Measurements from ENCODE around the gene SETD4.

SETD4 gene

DNA sequence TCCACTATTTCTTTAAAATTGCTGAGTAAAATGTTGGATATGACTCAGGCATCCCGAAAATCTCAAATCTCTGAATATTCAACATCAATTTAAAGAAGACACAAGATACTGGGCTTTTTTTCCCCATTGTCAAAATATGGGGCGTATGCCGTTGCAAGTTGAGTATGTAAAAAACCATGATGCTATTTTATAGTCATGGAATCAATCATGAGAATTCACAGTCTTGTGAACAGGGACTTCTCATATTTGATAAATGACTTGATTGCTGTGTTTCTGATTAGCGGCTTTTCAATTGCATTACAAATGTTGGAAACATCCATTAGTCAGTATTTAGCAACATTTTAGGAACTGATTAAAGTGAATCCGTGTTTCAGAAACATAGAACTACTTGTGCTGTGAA is 45.3 kb downstream of the SETD4 start:
- no peak for DNase-seq
- intact Hi-C loops (cut with DNase I; ENCODE audit: low total_unique reads) = no loop called here
- no peak overlapping the region for H3K4me3 ChIP-seq
- H3K36me3 ChIP-seq = no peaks in the 10 kb centered on the region
- no peaks in the 10 kb centered on the region for H3K9me3 ChIP-seq
- H3K27ac ChIP-seq = no peak overlapping the region
- no peaks in the 10 kb centered on the region for H3K4me1 ChIP-seq
- TF ChIP-seq, protein P1, sequence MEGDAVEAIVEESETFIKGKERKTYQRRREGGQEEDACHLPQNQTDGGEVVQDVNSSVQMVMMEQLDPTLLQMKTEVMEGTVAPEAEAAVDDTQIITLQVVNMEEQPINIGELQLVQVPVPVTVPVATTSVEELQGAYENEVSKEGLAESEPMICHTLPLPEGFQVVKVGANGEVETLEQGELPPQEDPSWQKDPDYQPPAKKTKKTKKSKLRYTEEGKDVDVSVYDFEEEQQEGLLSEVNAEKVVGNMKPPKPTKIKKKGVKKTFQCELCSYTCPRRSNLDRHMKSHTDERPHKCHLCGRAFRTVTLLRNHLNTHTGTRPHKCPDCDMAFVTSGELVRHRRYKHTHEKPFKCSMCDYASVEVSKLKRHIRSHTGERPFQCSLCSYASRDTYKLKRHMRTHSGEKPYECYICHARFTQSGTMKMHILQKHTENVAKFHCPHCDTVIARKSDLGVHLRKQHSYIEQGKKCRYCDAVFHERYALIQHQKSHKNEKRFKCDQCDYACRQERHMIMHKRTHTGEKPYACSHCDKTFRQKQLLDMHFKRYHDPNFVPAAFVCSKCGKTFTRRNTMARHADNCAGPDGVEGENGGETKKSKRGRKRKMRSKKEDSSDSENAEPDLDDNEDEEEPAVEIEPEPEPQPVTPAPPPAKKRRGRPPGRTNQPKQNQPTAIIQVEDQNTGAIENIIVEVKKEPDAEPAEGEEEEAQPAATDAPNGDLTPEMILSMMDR (IDR thresholded peaks at IDR 0.05) = no peak
- H3K27me3 ChIP-seq = peaks cover 0 to 7% of the 10 kb centered on the region in 2 donors

DNA sequence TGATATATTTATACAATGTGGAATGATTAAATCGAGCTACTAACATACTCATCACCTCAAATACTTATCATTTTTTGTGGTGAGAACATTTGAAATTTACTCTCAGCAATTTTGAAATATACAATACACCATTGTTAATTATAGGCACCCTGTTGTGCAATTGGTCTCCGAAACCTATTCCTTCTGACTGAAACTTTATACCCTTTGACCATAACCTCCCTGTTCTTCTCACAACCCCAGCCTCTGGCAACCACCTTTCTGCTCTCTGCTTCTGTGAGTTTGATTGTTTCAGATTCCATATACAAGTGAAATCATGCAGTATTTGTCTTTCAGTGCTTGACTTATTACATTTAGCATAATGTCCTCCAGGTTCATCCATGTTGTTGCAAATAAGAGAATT is 49.5 kb downstream of the SETD4 start:
- Histone ChIP-seq H3K4me1 (no peaks in the 10 kb centered on the region), H3K27me3 (no peaks in the 10 kb centered on the region), H3K36me3 (no peaks in the 10 kb centered on the region), H3K27ac (no peak overlapping the region), H3K4me3 (no peak overlapping the region), H3K9me3 (no peaks in the 10 kb centered on the region)
- intact Hi-C loops (cut with DNase I; ENCODE audit: low total_unique reads) = no loop called here
- TF ChIP-seq, protein P1 (IDR thresholded peaks at IDR 0.05) = no peak
- DNase-seq = no peak

DNA sequence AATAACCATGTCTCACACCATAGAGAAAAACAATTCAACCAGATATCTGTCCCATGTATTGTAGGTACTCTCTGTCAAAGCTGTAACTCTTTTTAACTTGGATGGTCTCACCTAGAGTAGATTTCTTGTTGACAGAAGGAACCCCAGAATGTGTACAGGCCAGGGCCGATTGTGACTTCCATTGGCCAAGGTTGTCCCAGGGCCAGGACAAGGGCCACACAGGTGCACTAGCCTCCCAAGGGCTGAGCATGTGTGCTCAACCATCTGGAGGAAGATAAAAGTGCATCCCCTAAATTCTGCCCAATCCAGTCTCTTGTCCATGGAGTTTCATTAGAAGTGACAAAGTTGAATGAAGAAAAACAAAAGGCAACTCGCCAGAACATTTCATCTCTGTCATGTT is 51.8 kb downstream of the SETD4 start:
- DNase-seq = no peak
- H3K27ac ChIP-seq = no peak overlapping the region
- H3K36me3 ChIP-seq = no peaks in the 10 kb centered on the region
- no peaks in the 10 kb centered on the region for H3K9me3 ChIP-seq
- no peak overlapping the region for H3K4me3 ChIP-seq
- H3K4me1 ChIP-seq = no peaks in the 10 kb centered on the region
- intact Hi-C loops (cut with DNase I; ENCODE audit: low total_unique reads) = no loop called here
- H3K27me3 ChIP-seq = peaks cover 0 to 3% of the 10 kb centered on the region in 2 donors
- TF ChIP-seq, protein P1 (IDR thresholded peaks at IDR 0.05) = no peak

DNA sequence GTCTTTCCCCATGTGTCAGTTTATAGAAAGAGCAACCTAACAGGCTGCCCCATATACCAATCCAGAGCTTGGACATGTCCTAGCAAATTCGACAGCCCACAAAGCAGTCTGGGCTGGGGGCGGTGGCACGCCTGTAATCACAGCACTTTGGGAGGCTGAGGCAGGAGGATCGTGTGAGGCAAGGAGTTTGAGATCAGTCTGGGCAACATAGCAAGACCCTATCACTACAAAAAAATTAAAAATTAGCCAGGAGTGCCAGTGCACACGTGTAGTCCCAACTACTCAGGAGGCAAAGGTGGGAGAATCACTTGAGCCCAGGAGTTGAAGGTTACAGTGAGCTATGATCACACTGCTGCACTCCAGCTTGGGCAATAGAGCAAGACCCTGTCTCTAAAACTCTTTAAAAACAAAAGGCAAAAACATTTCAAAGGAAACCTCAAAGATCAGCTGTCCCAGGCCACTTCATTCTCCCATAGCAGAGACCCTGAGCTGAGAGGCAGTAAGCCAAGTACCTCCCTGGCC is 54.4 kb downstream of the SETD4 start:
- TF ChIP-seq, protein P1 (IDR thresholded peaks at IDR 0.05) = no peak
- DNase-seq = no peak
- no peak overlapping the region for H3K4me3 ChIP-seq
- intact Hi-C loops (cut with DNase I; ENCODE audit: low total_unique reads) = no loop called here
- H3K36me3 ChIP-seq = no peaks in the 10 kb centered on the region
- no peaks in the 10 kb centered on the region for H3K4me1 ChIP-seq
- no peaks in the 10 kb centered on the region for H3K9me3 ChIP-seq
- no peak overlapping the region for H3K27ac ChIP-seq
- H3K27me3 ChIP-seq = peaks cover 0 to 3% of the 10 kb centered on the region in 2 donors

DNA sequence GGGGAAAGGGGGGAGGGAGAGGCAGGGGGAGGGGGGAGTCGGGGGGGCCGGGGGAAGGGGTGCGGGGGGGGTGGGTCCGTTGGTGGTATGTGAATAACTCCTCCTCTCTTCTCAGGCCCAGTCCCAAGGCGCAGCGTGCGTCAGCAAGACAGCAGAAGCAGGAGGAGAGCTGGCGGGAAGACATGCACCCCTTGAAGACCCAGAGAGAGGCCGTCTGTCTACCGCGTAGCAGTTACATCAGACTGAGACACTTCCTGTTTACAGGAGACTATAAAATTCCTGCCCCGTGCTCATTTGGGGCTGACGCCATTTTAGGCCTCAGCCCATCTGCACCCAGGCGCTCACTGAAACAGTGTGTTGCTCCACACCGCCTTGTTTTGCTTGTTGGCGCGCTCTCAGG is 55.3 kb downstream of the SETD4 start:
- no peak for DNase-seq
- peak overlapping the region in 1 of 2 donors; percentile 16 for H3K4me3 ChIP-seq
- intact Hi-C loops (cut with DNase I; ENCODE audit: low total_unique reads) = no loop called here

More for the DNA sequence above, 55.3 kb downstream of the SETD4 start:
- Histone ChIP-seq H3K36me3 (no peaks in the 10 kb centered on the region), H3K4me1 (no peaks in the 10 kb centered on the region), H3K9me3 (no peaks in the 10 kb centered on the region), H3K27ac (no peak overlapping the region), H3K27me3 (peaks cover 0 to 3% of the 10 kb centered on the region in 2 donors)
- TF ChIP-seq, protein P1 (IDR thresholded peaks at IDR 0.05) = no peak
